DOHH2 (cell line): ENCODE measurements around the gene EML6.

Source experiments
- CTCF ChIP-seq: fragments of 200-600 bp; sonication (generic); IDR thresholded peaks from one replicate; pipeline ENCODE4 v1.5.1; 2014; ENCODE audit warnings: antibody characterized with exemption, mild to moderate bottlenecking, low read depth, low read length; ENCODE audit not compliant: poor library complexity, severe bottlenecking
- EZH2phosphoT487 ChIP-seq: fragments of 200-600 bp; sonication (generic); IDR thresholded peaks from 2 replicates; pipeline ENCODE4 v1.6.1; 2017; ENCODE audit warnings: borderline replicate concordance, mild to moderate bottlenecking, antibody characterized with exemption, low read length, moderate library complexity, mixed read lengths

GRCh38 chr2:54675281-54675680, 48.2 kb upstream of the EML6 start:
- TF ChIP-seq CTCF (no peak), EZH2phosphoT487 (no peak)
